ENCODE results near the gene TAF11L13.
"Not testable (repeated sequence)": the region's sequence is repeated elsewhere in the genome, so short reads cannot be mapped to it uniquely, and the experiment has no call there.

GRCh38 chr5:17610092-17610491 lies 21.8 kb upstream of the TAF11L13 start, which contains the start of gene TAF11L12:
- TF ChIP-seq CTCF, POLR2AphosphoS5, POLR2A, EP300 (IDR thresholded peaks at IDR 0.05): not testable (repeated sequence)
